ENCODE measurements around the gene LSM8. TPM values are rescaled to one million over a fixed set of nuclear protein-coding genes. Genes with fewer than 3 reads are reported as not detected.
A peak's percentile ranks its signal among the peaks of the same experiment; 100 is the strongest.

The LSM8 gene
- total and polyA plus RNA-seq, 10 of the 15 experiments (the other 5 are each of a cell fraction or from before 2014, with no cell fraction given) = 46.9 to 173 (median 111) TPM

GRCh38 chr7:118182593-118183427 lies 1.2 kb upstream of the LSM8 start (continued):
- TF ChIP-seq ZBTB40 (IDR thresholded peaks at IDR 0.05; ENCODE audit: borderline replicate concordance) (no peak), DPF2 (IDR thresholded peaks at IDR 0.05) (0 out of 2 replicates have a peak, but pooled peaks have one; percentile 23), MLLT1 (IDR thresholded peaks at IDR 0.05) (peak; percentile 57), RELB (IDR thresholded peaks at IDR 0.05; ENCODE audit: low read depth) (no peak), RFX5 (IDR thresholded peaks at IDR 0.05; ENCODE audit: low read depth, low read length) (no peak), NFIC (IDR thresholded peaks at IDR 0.05; ENCODE audit: low read depth, low read length) (no peak), ZNF24 (IDR thresholded peaks at IDR 0.05) (no peak), POLR2AphosphoS5 (IDR thresholded peaks at IDR 0.05; ENCODE audit: low read length) (no peak), NR2F1 (conservative IDR thresholded peaks at IDR 0.05) (0 out of 2 replicates have a peak, but pooled peaks have one; percentile 21), CBX5 (IDR thresholded peaks at IDR 0.05; ENCODE audit: low read depth) (no peak), WRNIP1 (IDR thresholded peaks at IDR 0.05; ENCODE audit: borderline replicate concordance, low read depth, low read length) (0 out of 2 replicates have a peak, but pooled peaks have one; percentile 30), IKZF1 (conservative IDR thresholded peaks at IDR 0.05) (0 out of 2 replicates have a peak, but pooled peaks have one; percentile 25), SREBF1 (IDR thresholded peaks at IDR 0.05; ENCODE audit: low read length) (no peak), ZNF622 (IDR thresholded peaks at IDR 0.05) (no peak), ZBTB11 (CRISPR knock-in tag; IDR thresholded peaks at IDR 0.05) (no peak), SUPT20H (IDR thresholded peaks at IDR 0.05; ENCODE audit: borderline replicate concordance, control insufficient read depth, low read depth, low read length) (no peak)
